Measurements from ENCODE around the gene MRPL55. TPM values are rescaled to one million over a fixed set of nuclear protein-coding genes. Genes with fewer than 3 reads are reported as not detected.

MRPL55 gene
- total RNA-seq, 1 donor = 32.5 TPM

GRCh38 chr1:228059634-228060457 lies 49.3 kb downstream of the MRPL55 start:
- no peak overlapping the region for H3K4me3 ChIP-seq (ENCODE audit: low read depth, low read length)
- TF ChIP-seq CTCF (IDR thresholded peaks at IDR 0.05; ENCODE audit: insufficient read depth, low read length) = no peak

GRCh38 chr1:228058949-228059633 lies 50.0 kb downstream of the MRPL55 start:
- DNase-seq (ENCODE audit: low read depth) = no peak
- no peak overlapping the region for H3K4me3 ChIP-seq (ENCODE audit: low read depth, low read length)
- TF ChIP-seq CTCF (IDR thresholded peaks at IDR 0.05; ENCODE audit: insufficient read depth, low read length) = no peak

More at GRCh38 chr1:228059634-228060457, 49.3 kb downstream of the MRPL55 start:
- DNase-seq (ENCODE audit: low read depth) = peak; percentile 13

DNA sequence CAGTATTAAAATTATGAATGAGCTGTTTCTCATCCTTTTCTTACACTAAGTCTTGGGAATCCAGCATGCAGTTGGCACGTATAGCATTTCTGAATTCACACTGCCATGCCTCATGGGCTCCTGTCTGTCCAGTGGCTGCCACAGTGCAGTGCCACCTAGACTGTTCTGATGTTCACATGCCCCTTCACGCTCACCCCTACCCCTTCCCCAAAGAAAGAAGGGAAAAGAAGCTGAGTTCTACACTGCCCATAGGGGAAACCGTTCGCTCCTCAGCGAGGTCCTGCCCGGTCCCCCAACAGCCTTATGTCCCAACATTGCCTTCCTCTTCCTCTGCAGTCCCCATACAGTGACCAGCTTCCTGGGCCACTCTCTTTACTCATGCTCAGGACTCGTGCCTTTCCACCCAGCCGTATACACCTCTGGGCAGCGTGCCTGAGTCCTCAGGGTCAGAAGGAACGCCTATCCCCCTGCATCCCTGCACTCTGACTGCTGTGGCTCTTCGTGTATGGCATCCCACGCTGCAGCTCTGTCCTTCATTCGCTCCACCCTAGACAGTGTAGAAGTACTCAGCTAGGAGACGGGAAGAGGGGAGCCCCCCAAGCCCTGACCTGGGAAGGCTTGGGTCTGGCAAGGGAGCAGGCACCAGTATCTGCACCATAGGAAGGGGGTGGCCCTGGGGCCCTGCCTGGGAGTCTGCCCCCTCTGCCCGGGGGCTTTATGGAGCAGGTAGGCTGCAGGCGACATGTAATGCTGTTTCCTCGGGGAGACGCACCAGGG lies 50.7 kb downstream of the MRPL55 start:
- no peak for DNase-seq (ENCODE audit: low read depth)
- H3K4me3 ChIP-seq (ENCODE audit: low read depth, low read length) = no peak overlapping the region
- no peak for TF ChIP-seq CTCF (IDR thresholded peaks at IDR 0.05; ENCODE audit: insufficient read depth, low read length)

Small RNAs within 50 kb of the gene (small RNA-seq; reads per million reads assigned to genes)
- not detected for gene AL359510.1

Other genes starting within 250 kb of the MRPL55 start
- gene WNT9A, start 161.4 kb downstream of the MRPL55 start, total RNA-seq (ENCODE audit: low replicate concordance) = 0.41 and 0.99 TPM in 2 replicates
- not detected in 2 replicates for gene WNT3A, start 102.3 kb downstream of the MRPL55 start, total RNA-seq (ENCODE audit: low replicate concordance)
- 58.0 and 246 TPM in 2 replicates for gene ARF1, start 26.6 kb downstream of the MRPL55 start, total RNA-seq (ENCODE audit: low replicate concordance)
- gene C1orf35, start 6.0 kb downstream of the MRPL55 start, total RNA-seq (ENCODE audit: low replicate concordance) = 5.9 and 21.8 TPM in 2 replicates
- 171 and 217 TPM in 2 replicates for gene GUK1, start 31.0 kb upstream of the MRPL55 start, total RNA-seq (ENCODE audit: low replicate concordance)
- gene GJC2, start 40.6 kb upstream of the MRPL55 start, total RNA-seq (ENCODE audit: low replicate concordance) = 2.0 and 2.6 TPM in 2 replicates
- gene IBA57, start 56.5 kb upstream of the MRPL55 start, total RNA-seq (ENCODE audit: low replicate concordance) = 6.1 and 16.9 TPM in 2 replicates
- gene OBSCN, start 98.7 kb upstream of the MRPL55 start, total RNA-seq (ENCODE audit: low replicate concordance) = 0.99 and 3.1 TPM in 2 replicates

All from fibroblast of the aortic adventitia (primary cell).